ENCODE measurements around the gene PHAX.
"Not testable (repeated sequence)": the region's sequence is repeated elsewhere in the genome, so short reads cannot be mapped to it uniquely, and the experiment has no call there.

PHAX gene

GRCh38 chr5:126645132-126645531, 44.4 kb downstream of the PHAX start:
- H3K27me3 ChIP-seq (ENCODE audit: control insufficient read depth in 1 of 2, insufficient read depth in 1 of 2, low read length in 2 of 2): no peaks in the 10 kb centered on the region
- H2BK15ac ChIP-seq (ENCODE audit: low read depth, poor library complexity, severe bottlenecking): no peak overlapping the region
- no peak overlapping the region for H2BK12ac ChIP-seq (ENCODE audit: low read length in 2 of 2)
- no peak overlapping the region for H3K18ac ChIP-seq (ENCODE audit: low read depth in 1 of 2, low read length in 2 of 2)
- no peak overlapping the region for H4K8ac ChIP-seq (ENCODE audit: low read length)
- H2AFZ ChIP-seq (ENCODE audit: low read depth, low read length): no peak overlapping the region
- peaks cover 13% of the 10 kb centered on the region for H3K9me3 ChIP-seq (ENCODE audit: control insufficient read depth, low read length)
- no peaks in the 10 kb centered on the region for H3K36me3 ChIP-seq (ENCODE audit: control insufficient read depth in 1 of 2, insufficient read depth in 2 of 2, low read depth in 1 of 2, low read length in 2 of 2)
- H3K9ac ChIP-seq (ENCODE audit: low read length): no peak overlapping the region
- DNase-seq: no peak
- no peak overlapping the region for H3K27ac ChIP-seq (ENCODE audit: low read length, poor library complexity, severe bottlenecking)
- H3K79me1 ChIP-seq (replicated peaks; ENCODE audit: low read length, poor library complexity, severe bottlenecking): no peaks in the 10 kb centered on the region
- H3K4me1 ChIP-seq (ENCODE audit: control insufficient read depth, insufficient read depth, low read depth, low read length): no peaks in the 10 kb centered on the region
- H3K4me3 ChIP-seq (ENCODE audit: insufficient read depth in 1 of 2, low read depth in 1 of 2, low read length in 2 of 2): no peak overlapping the region
- no peak overlapping the region for H3K4me2 ChIP-seq (ENCODE audit: low read length, poor library complexity, severe bottlenecking)
- H2AK5ac ChIP-seq (ENCODE audit: low read length, severe bottlenecking): no peak overlapping the region
- no peak overlapping the region for H3K14ac ChIP-seq (ENCODE audit: low read length in 2 of 2)
- no peak overlapping the region for H4K91ac ChIP-seq (ENCODE audit: low read length)
- H3K4ac ChIP-seq (ENCODE audit: low read depth in 1 of 2, low read length in 2 of 2): no peak overlapping the region
- WGBS: no CpG with 5 or more reads among the region's 1 CpG
- no peak overlapping the region for H2BK5ac ChIP-seq (ENCODE audit: low read depth, low read length, poor library complexity, severe bottlenecking)
- H3K23ac ChIP-seq (ENCODE audit: low read length in 2 of 2): no peak overlapping the region
- no peak overlapping the region for H2BK120ac ChIP-seq (ENCODE audit: low read depth, low read length)

DNA sequence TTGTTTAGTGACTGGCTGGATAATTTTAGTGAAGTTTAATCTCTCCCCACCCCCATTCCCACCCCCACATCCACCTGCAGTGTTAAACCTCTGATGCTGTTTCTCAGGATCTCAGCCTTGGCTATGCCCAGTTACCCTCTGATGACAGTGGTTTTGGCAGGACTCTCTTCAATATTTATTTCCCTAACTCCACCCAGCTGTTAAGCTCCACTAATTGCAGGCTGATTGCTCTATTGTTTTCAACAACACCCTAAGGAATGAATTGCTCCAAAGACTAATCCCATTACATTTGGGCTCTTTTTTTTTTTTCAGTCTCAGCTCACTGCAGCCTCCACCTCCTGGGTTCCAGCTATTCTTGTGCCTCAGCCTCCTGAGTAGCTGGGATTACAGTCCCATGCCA, 46.3 kb downstream of the PHAX start:
- no peak overlapping the region for H4K91ac ChIP-seq (ENCODE audit: low read length)
- H3K23ac ChIP-seq (ENCODE audit: low read length in 2 of 2): no peak overlapping the region
- no peak overlapping the region for H3K9ac ChIP-seq (ENCODE audit: low read length)
- H2AFZ ChIP-seq (ENCODE audit: low read depth, low read length): no peak overlapping the region
- no peak for DNase-seq
- no peak overlapping the region for H3K4ac ChIP-seq (ENCODE audit: low read depth in 1 of 2, low read length in 2 of 2)
- H2AK5ac ChIP-seq (ENCODE audit: low read length, severe bottlenecking): no peak overlapping the region
- H3K27ac ChIP-seq (ENCODE audit: low read length, poor library complexity, severe bottlenecking): no peak overlapping the region
- H4K8ac ChIP-seq (ENCODE audit: low read length): no peak overlapping the region
- no peak overlapping the region for H2BK120ac ChIP-seq (ENCODE audit: low read depth, low read length)
- H2BK5ac ChIP-seq (ENCODE audit: low read depth, low read length, poor library complexity, severe bottlenecking): no peak overlapping the region
- no peaks in the 10 kb centered on the region for H3K27me3 ChIP-seq (ENCODE audit: control insufficient read depth in 1 of 2, insufficient read depth in 1 of 2, low read length in 2 of 2)
- no peak overlapping the region for H3K4me3 ChIP-seq (ENCODE audit: insufficient read depth in 1 of 2, low read depth in 1 of 2, low read length in 2 of 2)
- no peak overlapping the region for H2BK12ac ChIP-seq (ENCODE audit: low read length in 2 of 2)
- H3K18ac ChIP-seq (ENCODE audit: low read depth in 1 of 2, low read length in 2 of 2): no peak overlapping the region
- no peaks in the 10 kb centered on the region for H3K36me3 ChIP-seq (ENCODE audit: control insufficient read depth in 1 of 2, insufficient read depth in 2 of 2, low read depth in 1 of 2, low read length in 2 of 2)
- no peak overlapping the region for H2BK15ac ChIP-seq (ENCODE audit: low read depth, poor library complexity, severe bottlenecking)
- H3K4me2 ChIP-seq (ENCODE audit: low read length, poor library complexity, severe bottlenecking): no peak overlapping the region
- H3K4me1 ChIP-seq (ENCODE audit: control insufficient read depth, insufficient read depth, low read depth, low read length): no peaks in the 10 kb centered on the region
- H3K79me1 ChIP-seq (replicated peaks; ENCODE audit: low read length, poor library complexity, severe bottlenecking): no peaks in the 10 kb centered on the region
- H3K9me3 ChIP-seq (ENCODE audit: control insufficient read depth, low read length): peaks cover 13% of the 10 kb centered on the region
- H3K14ac ChIP-seq (ENCODE audit: low read length in 2 of 2): no peak overlapping the region

GRCh38 chr5:126648471-126648870, 47.7 kb downstream of the PHAX start:
- no peaks in the 10 kb centered on the region for H3K27me3 ChIP-seq (ENCODE audit: control insufficient read depth in 1 of 2, insufficient read depth in 1 of 2, low read length in 2 of 2)
- no peak overlapping the region for H3K4ac ChIP-seq (ENCODE audit: low read depth in 1 of 2, low read length in 2 of 2)
- no peak overlapping the region for H2BK15ac ChIP-seq (ENCODE audit: low read depth, poor library complexity, severe bottlenecking)
- no peak for DNase-seq
- no peak overlapping the region for H3K27ac ChIP-seq (ENCODE audit: low read length, poor library complexity, severe bottlenecking)
- H2AK5ac ChIP-seq (ENCODE audit: low read length, severe bottlenecking): no peak overlapping the region
- no peak overlapping the region for H2BK12ac ChIP-seq (ENCODE audit: low read length in 2 of 2)
- no peaks in the 10 kb centered on the region for H3K79me1 ChIP-seq (replicated peaks; ENCODE audit: low read length, poor library complexity, severe bottlenecking)
- H3K23ac ChIP-seq (ENCODE audit: low read length in 2 of 2): no peak overlapping the region
- H2AFZ ChIP-seq (ENCODE audit: low read depth, low read length): no peak overlapping the region
- H3K36me3 ChIP-seq (ENCODE audit: control insufficient read depth in 1 of 2, insufficient read depth in 2 of 2, low read depth in 1 of 2, low read length in 2 of 2): no peaks in the 10 kb centered on the region
- H3K9me3 ChIP-seq (ENCODE audit: control insufficient read depth, low read length): peaks cover 13% of the 10 kb centered on the region
- no peaks in the 10 kb centered on the region for H3K4me1 ChIP-seq (ENCODE audit: control insufficient read depth, insufficient read depth, low read depth, low read length)
- no peak overlapping the region for H3K14ac ChIP-seq (ENCODE audit: low read length in 2 of 2)
- H2BK5ac ChIP-seq (ENCODE audit: low read depth, low read length, poor library complexity, severe bottlenecking): no peak overlapping the region
- H2BK120ac ChIP-seq (ENCODE audit: low read depth, low read length): no peak overlapping the region
- H3K4me2 ChIP-seq (ENCODE audit: low read length, poor library complexity, severe bottlenecking): no peak overlapping the region
- 82% methylated on average over 4 of the region's 4 CpGs for WGBS
- H4K8ac ChIP-seq (ENCODE audit: low read length): no peak overlapping the region
- no peak overlapping the region for H4K91ac ChIP-seq (ENCODE audit: low read length)
- H3K18ac ChIP-seq (ENCODE audit: low read depth in 1 of 2, low read length in 2 of 2): no peak overlapping the region
- no peak overlapping the region for H3K4me3 ChIP-seq (ENCODE audit: insufficient read depth in 1 of 2, low read depth in 1 of 2, low read length in 2 of 2)
- H3K9ac ChIP-seq (ENCODE audit: low read length): no peak overlapping the region

DNA sequence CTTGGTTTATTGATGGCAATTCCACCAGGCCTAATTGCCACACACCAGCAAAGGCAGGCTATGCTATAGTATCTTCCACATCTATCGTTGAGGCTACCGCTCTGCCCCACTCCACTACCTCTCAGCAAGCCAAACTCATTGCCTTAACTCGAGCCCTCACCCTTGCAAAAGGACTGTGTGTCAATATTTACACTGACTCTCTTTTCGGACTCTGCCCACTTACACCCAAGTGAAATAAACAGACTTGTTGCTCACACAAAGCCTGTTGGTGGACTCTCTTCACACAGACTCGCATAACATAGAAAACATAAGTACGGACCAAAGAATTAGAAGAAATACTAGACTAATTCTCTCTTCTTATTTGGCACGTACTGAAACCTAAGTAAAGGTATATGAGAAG, 48.3 kb downstream of the PHAX start:
- not testable (repeated sequence) for H3K4me1 ChIP-seq (ENCODE audit: control insufficient read depth, insufficient read depth, low read depth, low read length); H3K4ac ChIP-seq (ENCODE audit: low read depth in 1 of 2, low read length in 2 of 2); H4K91ac ChIP-seq (ENCODE audit: low read length); H3K27ac ChIP-seq (ENCODE audit: low read length, poor library complexity, severe bottlenecking); H2AK5ac ChIP-seq (ENCODE audit: low read length, severe bottlenecking); H2BK15ac ChIP-seq (ENCODE audit: low read depth, poor library complexity, severe bottlenecking); H2AFZ ChIP-seq (ENCODE audit: low read depth, low read length); H3K14ac ChIP-seq (ENCODE audit: low read length in 2 of 2); H3K4me2 ChIP-seq (ENCODE audit: low read length, poor library complexity, severe bottlenecking); DNase-seq; H2BK12ac ChIP-seq (ENCODE audit: low read length in 2 of 2); H2BK120ac ChIP-seq (ENCODE audit: low read depth, low read length); H3K36me3 ChIP-seq (ENCODE audit: control insufficient read depth in 1 of 2, insufficient read depth in 2 of 2, low read depth in 1 of 2, low read length in 2 of 2); H4K8ac ChIP-seq (ENCODE audit: low read length); H3K9ac ChIP-seq (ENCODE audit: low read length); H3K23ac ChIP-seq (ENCODE audit: low read length in 2 of 2); H2BK5ac ChIP-seq (ENCODE audit: low read depth, low read length, poor library complexity, severe bottlenecking); H3K79me1 ChIP-seq (replicated peaks; ENCODE audit: low read length, poor library complexity, severe bottlenecking); H3K27me3 ChIP-seq (ENCODE audit: control insufficient read depth in 1 of 2, insufficient read depth in 1 of 2, low read length in 2 of 2); H3K18ac ChIP-seq (ENCODE audit: low read depth in 1 of 2, low read length in 2 of 2); H3K4me3 ChIP-seq (ENCODE audit: insufficient read depth in 1 of 2, low read depth in 1 of 2, low read length in 2 of 2)
- peaks cover 13% of the 10 kb centered on the region for H3K9me3 ChIP-seq (ENCODE audit: control insufficient read depth, low read length)
- 87% methylated on average over 4 of the region's 7 CpGs for WGBS
